ENCODE data around the gene SLC17A8. TPM values are rescaled to one million over a fixed set of nuclear protein-coding genes. Genes with fewer than 3 reads are reported as not detected.

Gene SLC17A8
- total RNA-seq, 1 experiment from 2014 or later, result not detected

Other genes starting within 250 kb of the SLC17A8 start
- 23.1 and 27.6 TPM in 2 replicates for gene BLTP3B, start 214.2 kb upstream of the SLC17A8 start, total RNA-seq (2014; rRNA removed; shearing (Covaris generic))
- gene ACTR6, start 156.3 kb upstream of the SLC17A8 start, total RNA-seq (2014; rRNA removed; shearing (Covaris generic)), result 24.7 and 32.0 TPM in 2 replicates
- 2.3 and 4.2 TPM in 2 replicates for gene DEPDC4, start 90.0 kb upstream of the SLC17A8 start, total RNA-seq (2014; rRNA removed; shearing (Covaris generic))
- 35.1 and 37.1 TPM in 2 replicates for gene SCYL2, start 89.9 kb upstream of the SLC17A8 start, total RNA-seq (2014; rRNA removed; shearing (Covaris generic))
- not detected in 2 replicates for gene NR1H4, start 116.8 kb downstream of the SLC17A8 start, total RNA-seq (2014; rRNA removed; shearing (Covaris generic))
- 63.2 and 79.4 TPM in 2 replicates for gene GAS2L3, start 216.6 kb downstream of the SLC17A8 start, total RNA-seq (2014; rRNA removed; shearing (Covaris generic))